H9 (cell line): ENCODE measurements around the gene ARHGAP25. TPM values are rescaled to one million over a fixed set of nuclear protein-coding genes. Genes with fewer than 3 reads are reported as not detected.

Source experiments
- DNase-seq: peaks from one replicate; pipeline ENCODE4 v3.0.0-alpha.2; 2017
- H2AFZ ChIP-seq: one replicate; pipeline ENCODE4 v1.6.1; 2013; ENCODE audit warnings: mild to moderate bottlenecking, low read length, control low read depth, moderate library complexity
- H2AK5ac ChIP-seq: 2 replicates; pipeline ENCODE4 v1.6.1; 2013; ENCODE audit warnings: low read length, control low read depth, mixed read lengths; ENCODE audit not compliant: insufficient read length
- H2BK120ac ChIP-seq: one replicate; pipeline ENCODE4 v1.6.1; 2013; ENCODE audit warnings: low read depth, mild to moderate bottlenecking, low read length, control low read depth, inconsistent platforms; ENCODE audit not compliant: poor library complexity, severe bottlenecking
- H2BK12ac ChIP-seq: 2 replicates; pipeline ENCODE4 v1.6.1; 2013; ENCODE audit warnings: low read length, control low read depth, mixed read lengths, low read depth; ENCODE audit not compliant: insufficient read length
- H2BK15ac ChIP-seq: 2 replicates; pipeline ENCODE4 v1.6.1; 2013; ENCODE audit warnings: low read depth, low read length, control low read depth
- H2BK20ac ChIP-seq: one replicate; pipeline ENCODE4 v1.6.1; 2013; ENCODE audit warnings: low read depth, mild to moderate bottlenecking, low read length, control low read depth, inconsistent platforms; ENCODE audit not compliant: poor library complexity, severe bottlenecking
- H2BK5ac ChIP-seq: 2 replicates; pipeline ENCODE4 v1.6.1; 2013; ENCODE audit warnings: low read length, control low read depth, mixed read lengths; ENCODE audit not compliant: insufficient read length
- H3K14ac ChIP-seq: 2 replicates; pipeline ENCODE4 v1.6.1; 2013; ENCODE audit warnings: low read length, control low read depth; ENCODE audit not compliant: insufficient read depth
- H3K18ac ChIP-seq: 2 replicates; pipeline ENCODE4 v1.6.1; 2013; ENCODE audit warnings: low read depth, mild to moderate bottlenecking, mixed read lengths, low read length, control low read depth; ENCODE audit not compliant: insufficient read length
- H3K23ac ChIP-seq: 2 replicates; pipeline ENCODE4 v1.6.1; 2013; ENCODE audit warnings: low read length, control low read depth, mixed read lengths, low read depth; ENCODE audit not compliant: insufficient read length
- H3K23me2 ChIP-seq: 2 replicates; pipeline ENCODE4 v1.6.1; 2013; ENCODE audit warnings: low read depth, mild to moderate bottlenecking, mixed read lengths, low read length, control low read depth; ENCODE audit not compliant: insufficient read length, poor library complexity, severe bottlenecking
- H3K27ac ChIP-seq: 2 replicates; pipeline ENCODE4 v1.5.1; 2013; ENCODE audit warnings: low read length, control low read depth, mixed read lengths, low read depth; ENCODE audit not compliant: insufficient read length
- H3K27me3 ChIP-seq: 2 replicates; pipeline ENCODE4 v1.6.1; 2013; ENCODE audit warnings: low read length, control low read depth, inconsistent platforms; ENCODE audit not compliant: insufficient read depth
- H3K4ac ChIP-seq: 2 replicates; pipeline ENCODE4 v1.6.1; 2013; ENCODE audit warnings: low read depth, mild to moderate bottlenecking, control low read depth, inconsistent platforms, low read length, moderate library complexity
- H3K4me1 ChIP-seq: 2 replicates; pipeline ENCODE4 v1.6.1; 2013; ENCODE audit warnings: low read length, control low read depth, inconsistent platforms; ENCODE audit not compliant: insufficient read depth
- H3K4me2 ChIP-seq: 2 replicates; pipeline ENCODE4 v1.6.1; 2013; ENCODE audit warnings: low read length, control low read depth, mixed read lengths; ENCODE audit not compliant: insufficient read length, insufficient read depth
- H3K56ac ChIP-seq: 2 replicates; pipeline ENCODE4 v1.6.1; 2013; ENCODE audit warnings: low read depth, mild to moderate bottlenecking, mixed read lengths, low read length, control low read depth; ENCODE audit not compliant: insufficient read length
- H3K79me1 ChIP-seq: 2 replicates; pipeline ENCODE4 v1.6.1; 2013; ENCODE audit warnings: low read depth, mild to moderate bottlenecking, moderate library complexity, low read length, control low read depth, inconsistent platforms; ENCODE audit not compliant: insufficient read depth, poor library complexity, severe bottlenecking
- H3K79me2 ChIP-seq: 2 replicates; pipeline ENCODE4 v1.6.1; 2013; ENCODE audit warnings: low read length, control low read depth, inconsistent platforms; ENCODE audit not compliant: insufficient read depth
- H3K9ac ChIP-seq: 2 replicates; pipeline ENCODE4 v1.6.1; 2013; ENCODE audit warnings: low read length, control low read depth, mixed read lengths; ENCODE audit not compliant: insufficient read length; ENCODE audit errors: extremely low read depth
- H3K9me3 ChIP-seq: one replicate; pipeline ENCODE4 v1.6.1; 2013; ENCODE audit warnings: low read depth, low read length, inconsistent platforms; ENCODE audit not compliant: control insufficient read depth
- H3T11ph ChIP-seq: one replicate; pipeline ENCODE4 v1.6.1; 2013; ENCODE audit warnings: mild to moderate bottlenecking, low read length, control low read depth, inconsistent platforms
- H4K20me1 ChIP-seq: one replicate; pipeline ENCODE4 v1.6.1; 2013; ENCODE audit not compliant: control insufficient read depth, insufficient read length, insufficient read depth
- H4K5ac ChIP-seq: 2 replicates; pipeline ENCODE4 v1.6.1; 2013; ENCODE audit warnings: low read depth, mild to moderate bottlenecking, mixed read lengths, low read length, control low read depth; ENCODE audit not compliant: insufficient read length
- H4K8ac ChIP-seq: replicated peaks from 2 replicates; pipeline ENCODE4 v1.6.1; 2013; ENCODE audit warnings: low read length, control low read depth, mixed read lengths, low read depth; ENCODE audit not compliant: insufficient read length
- H4K91ac ChIP-seq: 2 replicates; pipeline ENCODE4 v1.6.1; 2013; ENCODE audit warnings: low read depth, mild to moderate bottlenecking, moderate library complexity, mixed read lengths, low read length, control low read depth; ENCODE audit not compliant: insufficient read length
- H3K27ac Mint-ChIP-seq, 3 experiments: 2 replicates in 2 of 3; 3 replicates in 1 of 3; pipeline ENCODE4 v1.8.0; 2020 to 2021; ENCODE audit warnings: mixed read lengths in 3 of 3, mild to moderate bottlenecking in 1 of 3, moderate library complexity in 1 of 3
- H3K27me3 Mint-ChIP-seq: 2 replicates; pipeline ENCODE4 v1.8.0; 2021; ENCODE audit warnings: low read depth, mild to moderate bottlenecking, moderate library complexity, mixed read lengths
- H3K36me3 Mint-ChIP-seq, 3 experiments: 2 replicates in 2 of 3; 3 replicates in 1 of 3; pipeline ENCODE4 v1.8.0; 2020 to 2021; ENCODE audit warnings: low read depth in 3 of 3, mixed read lengths in 3 of 3; ENCODE audit not compliant: insufficient read depth in 1 of 3
- H3K4me1 Mint-ChIP-seq, 2 experiments: 2 replicates each; pipeline ENCODE4 v1.8.0; 2020; ENCODE audit warnings: mixed read lengths in 2 of 2
- H3K4me3 Mint-ChIP-seq, 2 experiments: 2 replicates in 1 of 2; 3 replicates in 1 of 2; pipeline ENCODE4 v1.8.0; 2020 to 2021; ENCODE audit warnings: mild to moderate bottlenecking in 2 of 2, mixed read lengths in 2 of 2, moderate library complexity in 1 of 2
- H3K9me3 Mint-ChIP-seq, 2 experiments: 2 replicates in 1 of 2; 3 replicates in 1 of 2; pipeline ENCODE4 v1.8.0; 2020; ENCODE audit warnings: mild to moderate bottlenecking in 2 of 2, mixed read lengths in 2 of 2, moderate library complexity in 1 of 2
- CTCF ChIP-seq: fragments of 200-600 bp; sonication (generic); conservative IDR thresholded peaks from 3 replicates; pipeline ENCODE4 v1.8.0; 2021; ENCODE audit warnings: antibody characterized with exemption, mild to moderate bottlenecking
- whole genome bisulfite sequencing: extraction: QIAGEN DNeasy Blood & Tissue Kit; methylation state at CpG from one replicate; pipeline ENCODE4 v1.1.7; 2013; ENCODE audit warnings: missing lambda C conversion rate, low lambda C conversion rate, mixed read lengths; ENCODE audit not compliant: insufficient read length; ENCODE audit errors: extremely low coverage; 5-methylcytosine and 5-hydroxymethylcytosine counted together
- total RNA-seq: library from RNA; stranded (reverse); gene quantifications from 2 replicates; pipeline ENCODE4 v1.2.1, GENCODE V29; 2021

Gene ARHGAP25
- total RNA-seq, 1 experiment from 2014 or later: 1.3 TPM

GRCh38 chr2:68767996-68768395, 33.4 kb downstream of the ARHGAP25 start:
- no peak for TF ChIP-seq CTCF
- H2BK12ac ChIP-seq: no peak overlapping the region
- no peak overlapping the region for H4K8ac ChIP-seq
- no peaks in the 10 kb centered on the region for H3K79me2 ChIP-seq
- H3K23me2 ChIP-seq: no peaks in the 10 kb centered on the region
- no peaks in the 10 kb centered on the region for H3K9me3 ChIP-seq
- no CpG with 5 or more reads among the region's 4 CpGs for WGBS
- H4K5ac ChIP-seq: no peak overlapping the region
- no peaks in the 10 kb centered on the region for H4K20me1 ChIP-seq
- Mint-ChIP-seq H3K4me1 (peaks cover 27 to 37% of the 10 kb centered on the region in 2 experiments), H3K36me3 (no peaks in the 10 kb centered on the region; a peak in 1 of 7 replicates), H3K27me3 (no peaks in the 10 kb centered on the region), H3K27ac (no peak overlapping the region), H3K9me3 (no peaks in the 10 kb centered on the region; a peak in 1 of 5 replicates), H3K4me3 (no peak overlapping the region)
- no peak overlapping the region for H2BK120ac ChIP-seq
- H2BK20ac ChIP-seq: no peak overlapping the region
- no peak overlapping the region for H2BK5ac ChIP-seq
- H4K91ac ChIP-seq: no peak overlapping the region
- no peak overlapping the region for H3K56ac ChIP-seq
- H3K4ac ChIP-seq: no peak overlapping the region
- H2BK15ac ChIP-seq: no peak overlapping the region
- H3K79me1 ChIP-seq: no peaks in the 10 kb centered on the region
- H3K23ac ChIP-seq: no peak overlapping the region
- H3K18ac ChIP-seq: no peak overlapping the region
- no peak overlapping the region for H3T11ph ChIP-seq
- H3K9ac ChIP-seq: no peak overlapping the region
- no peak overlapping the region for H3K14ac ChIP-seq
- no peak for DNase-seq
- no peak overlapping the region for H2AFZ ChIP-seq
- H3K4me1 ChIP-seq: peaks cover 5% of the 10 kb centered on the region
- H3K27ac ChIP-seq: no peak overlapping the region
- H3K27me3 ChIP-seq: no peaks in the 10 kb centered on the region
- H2AK5ac ChIP-seq: no peak overlapping the region
- H3K4me2 ChIP-seq: no peak overlapping the region
